HG03432 (cell line): ENCODE measurements around the gene GBE1.
"Not testable (repeated sequence)": the region's sequence is repeated elsewhere in the genome, so short reads cannot be mapped to it uniquely, and the experiment has no call there.

Source experiments
- ATAC-seq: cut with Tn5 transposase; IDR thresholded peaks from one replicate; pipeline ENCODE4 v1.9.1; 2021; ENCODE audit warnings: mild to moderate bottlenecking, moderate library complexity; ENCODE audit not compliant: unreplicated experiment

The GBE1 gene

GRCh38 chr3:81760924-81761903, at the start of gene GBE1:
Gene GBE1, minus strand, starts transcription at chr3:81761645. Its CDS starts 128 bp downstream, at chr3:81761517.
- peak; percentile 89 for ATAC-seq

- no peak for ATAC-seq
Observed at GRCh38 chr3:81808900-81809299, 47.5 kb upstream of the GBE1 start.

GRCh38 chr3:81799403-81799802, 38.0 kb upstream of the GBE1 start:
- no peak for ATAC-seq

- ATAC-seq, result peak; percentile 55
Observed at GRCh38 chr3:81793410-81793809, 32.0 kb upstream of the GBE1 start.

- no peak for ATAC-seq
Observed at GRCh38 chr3:81790117-81790516, 28.7 kb upstream of the GBE1 start.

GRCh38 chr3:81789691-81790090, 28.2 kb upstream of the GBE1 start:
- ATAC-seq, result no peak

- peak; percentile 91 for ATAC-seq
Observed at GRCh38 chr3:81788610-81789009, 27.2 kb upstream of the GBE1 start.

GRCh38 chr3:81788044-81788443, 26.6 kb upstream of the GBE1 start:
- ATAC-seq, result no peak

GRCh38 chr3:81782585-81782984, 21.1 kb upstream of the GBE1 start:
- no peak for ATAC-seq

GRCh38 chr3:81778678-81779182, 17.3 kb upstream of the GBE1 start:
- ATAC-seq, result peak; percentile 73

GRCh38 chr3:81776643-81777042, 15.2 kb upstream of the GBE1 start:
- ATAC-seq, result peak; percentile 37

GRCh38 chr3:81770710-81771109, 9.3 kb upstream of the GBE1 start:
- ATAC-seq, result no peak

GRCh38 chr3:81769299-81769698, 7.9 kb upstream of the GBE1 start:
- ATAC-seq, result no peak

- ATAC-seq, result not testable (repeated sequence)
Observed at GRCh38 chr3:81767250-81767859, 5.9 kb upstream of the GBE1 start.

- no peak for ATAC-seq
Observed at GRCh38 chr3:81765400-81765799, 4.0 kb upstream of the GBE1 start.

- ATAC-seq, result no peak
Observed at GRCh38 chr3:81764665-81765064, 3.2 kb upstream of the GBE1 start.

GRCh38 chr3:81764002-81764401, 2.6 kb upstream of the GBE1 start:
- no peak for ATAC-seq

- ATAC-seq, result no peak
Observed at GRCh38 chr3:81763001-81763400, 1.6 kb upstream of the GBE1 start.

- ATAC-seq, result no peak
Observed at GRCh38 chr3:81761904-81762580, 597 bp upstream of the GBE1 start.

GRCh38 chr3:81760215-81760614, 1.2 kb downstream of the GBE1 start:
- no peak for ATAC-seq

- ATAC-seq, result not testable (repeated sequence)
Observed at GRCh38 chr3:81758771-81759170, 2.7 kb downstream of the GBE1 start.
